ENCODE results near the gene MCF2L2. TPM values are rescaled to one million over a fixed set of nuclear protein-coding genes. Genes with fewer than 3 reads are reported as not detected.

MCF2L2 gene
- total and polyA plus RNA-seq, 2 donors (not counting 1 experiment from before 2014, with no cell fraction given) = 0.03 to 1.6 TPM

DNA sequence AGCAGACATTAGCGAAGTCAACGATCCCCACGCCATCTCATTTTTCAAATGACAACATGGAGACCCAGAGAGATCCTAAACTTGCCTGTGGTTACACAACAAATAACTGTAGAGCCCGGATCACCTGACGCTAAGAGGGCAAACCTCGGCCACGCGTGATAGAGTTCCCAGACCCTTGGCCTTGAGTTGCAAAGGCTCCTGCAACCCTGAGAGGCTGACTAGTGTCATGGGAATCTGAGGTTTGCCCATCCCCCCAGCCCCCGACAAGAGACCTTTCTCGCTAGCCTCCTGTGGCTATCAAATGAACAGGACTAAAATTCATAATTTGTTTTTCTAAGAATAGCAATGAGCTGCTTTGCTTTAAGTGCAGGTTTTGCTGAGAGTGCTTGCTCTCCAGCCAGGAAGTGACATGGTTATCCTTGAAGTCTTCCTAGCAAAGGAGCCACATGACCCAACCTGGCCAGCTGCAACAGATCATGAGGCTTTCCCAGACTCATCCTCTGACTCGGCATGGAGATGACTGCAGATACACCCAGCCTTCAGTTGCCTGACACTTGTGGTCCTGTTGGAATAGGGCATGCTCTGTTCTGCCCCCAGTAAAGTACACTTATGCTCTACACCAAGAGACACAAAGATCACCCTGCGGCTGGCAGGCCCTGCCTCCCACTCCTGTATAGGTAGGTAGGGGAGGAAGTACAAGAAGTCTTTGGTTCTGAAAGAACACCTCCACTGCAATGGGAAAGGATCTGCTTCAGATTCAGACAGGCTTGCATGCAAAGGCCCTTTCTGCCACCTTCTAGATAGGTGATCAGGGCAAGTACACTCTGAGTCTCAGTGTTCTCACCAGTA, 36.0 kb downstream of the MCF2L2 start:
- TF ChIP-seq, protein P1, sequence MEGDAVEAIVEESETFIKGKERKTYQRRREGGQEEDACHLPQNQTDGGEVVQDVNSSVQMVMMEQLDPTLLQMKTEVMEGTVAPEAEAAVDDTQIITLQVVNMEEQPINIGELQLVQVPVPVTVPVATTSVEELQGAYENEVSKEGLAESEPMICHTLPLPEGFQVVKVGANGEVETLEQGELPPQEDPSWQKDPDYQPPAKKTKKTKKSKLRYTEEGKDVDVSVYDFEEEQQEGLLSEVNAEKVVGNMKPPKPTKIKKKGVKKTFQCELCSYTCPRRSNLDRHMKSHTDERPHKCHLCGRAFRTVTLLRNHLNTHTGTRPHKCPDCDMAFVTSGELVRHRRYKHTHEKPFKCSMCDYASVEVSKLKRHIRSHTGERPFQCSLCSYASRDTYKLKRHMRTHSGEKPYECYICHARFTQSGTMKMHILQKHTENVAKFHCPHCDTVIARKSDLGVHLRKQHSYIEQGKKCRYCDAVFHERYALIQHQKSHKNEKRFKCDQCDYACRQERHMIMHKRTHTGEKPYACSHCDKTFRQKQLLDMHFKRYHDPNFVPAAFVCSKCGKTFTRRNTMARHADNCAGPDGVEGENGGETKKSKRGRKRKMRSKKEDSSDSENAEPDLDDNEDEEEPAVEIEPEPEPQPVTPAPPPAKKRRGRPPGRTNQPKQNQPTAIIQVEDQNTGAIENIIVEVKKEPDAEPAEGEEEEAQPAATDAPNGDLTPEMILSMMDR (IDR thresholded peaks at IDR 0.05) = no peak
- TF ChIP-seq EZH2 (IDR thresholded peaks at IDR 0.05; ENCODE audit: borderline replicate concordance, insufficient read depth, low read depth, low read length, poor library complexity, severe bottlenecking) = no peak
- no peak overlapping the region for H3K27ac Mint-ChIP-seq
- no peaks in the 10 kb centered on the region for H3K4me1 Mint-ChIP-seq
- H3K9me3 Mint-ChIP-seq (ENCODE audit: insufficient read depth) = no peaks in the 10 kb centered on the region
- H3K36me3 ChIP-seq (replicated peaks in 1 of 2; ENCODE audit: control extremely low read depth in 1 of 2, control insufficient read depth in 1 of 2, extremely low read depth in 1 of 2, insufficient read depth in 2 of 2, low read length in 1 of 2) = no peaks in the 10 kb centered on the region
- ATAC-seq (ENCODE audit: low read depth) (no peak), DNase-seq (no peak)
- H2AFZ ChIP-seq (ENCODE audit: insufficient read depth, low read depth, low read length, poor library complexity, severe bottlenecking) = no peak overlapping the region
- ChIA-PET CTCF (interaction anchor here (0.6 to 5.0 kb wide), 3 partner anchors 11 to 207 kb away, joined by 3 to 20 read pairs (median 9); no protein-coding TSS in a partner anchor), POLR2A (no interaction called here)
- H3K9me3 ChIP-seq (ENCODE audit: control extremely low read depth in 1 of 3, control insufficient read depth in 2 of 3, insufficient read depth in 1 of 3, low read length in 2 of 3) = no peaks in the 10 kb centered on the region
- intact Hi-C loops (cut with micrococcal nuclease) = no loop called here
- no peak overlapping the region for H3K4me3 Mint-ChIP-seq
- 99% methylated on average over 8 of the region's 12 CpGs for WGBS (ENCODE audit: insufficient coverage)
- H3K27me3 Mint-ChIP-seq = peaks cover 33% of the 10 kb centered on the region
- no peaks in the 10 kb centered on the region for H3K4me1 ChIP-seq (ENCODE audit: control insufficient read depth in 2 of 2, insufficient read depth in 2 of 2, low read length in 2 of 2)
- no peak overlapping the region for H3K9ac ChIP-seq (ENCODE audit: low read length)
- H3K4me3 ChIP-seq (ENCODE audit: control extremely low read depth in 1 of 5, extremely low read depth in 1 of 5, insufficient read depth in 1 of 5, low read depth in 2 of 5, low read length in 4 of 5) = no peak overlapping the region
- H4K20me1 ChIP-seq (ENCODE audit: control insufficient read depth, insufficient read depth, low read length, poor library complexity, severe bottlenecking) = no peaks in the 10 kb centered on the region
- no peak overlapping the region for H3K4me2 ChIP-seq (replicated peaks; ENCODE audit: low read depth, low read length, poor library complexity, severe bottlenecking)
- no peak overlapping the region for H3K27ac ChIP-seq (ENCODE audit: low read length in 2 of 2)
- H3K79me2 ChIP-seq (ENCODE audit: control insufficient read depth, insufficient read depth, low read length) = no peaks in the 10 kb centered on the region
- peaks cover 0 to 8% (median 3%) of the 10 kb centered on the region in 4 experiments for H3K27me3 ChIP-seq (replicated peaks in 1 of 4; ENCODE audit: control extremely low read depth in 1 of 4, control insufficient read depth in 3 of 4, insufficient read depth in 4 of 4, low read length in 3 of 4)

DNA sequence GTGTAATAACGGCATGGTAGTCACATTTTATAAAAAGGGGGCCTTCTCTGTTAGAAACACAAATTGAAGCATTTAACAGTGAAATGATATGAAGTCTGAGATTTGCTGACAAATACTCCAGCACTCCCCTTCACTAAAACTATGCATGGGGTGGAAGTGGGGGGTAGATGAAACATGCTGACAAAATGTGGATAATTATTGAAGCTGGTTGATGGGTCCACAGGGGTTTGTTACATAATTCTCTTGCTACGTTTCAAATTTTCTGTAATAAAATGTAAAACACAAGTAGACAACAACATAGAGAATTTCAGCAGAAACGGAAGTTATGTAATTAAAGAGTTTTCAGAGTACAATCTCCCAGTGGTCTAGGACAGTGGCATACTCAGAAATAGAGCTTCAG, 37.0 kb downstream of the MCF2L2 start:
- Histone ChIP-seq H4K20me1 (ENCODE audit: control insufficient read depth, insufficient read depth, low read length, poor library complexity, severe bottlenecking) (no peaks in the 10 kb centered on the region), H2AFZ (ENCODE audit: insufficient read depth, low read depth, low read length, poor library complexity, severe bottlenecking) (no peak overlapping the region), H3K27me3 (replicated peaks in 1 of 4; ENCODE audit: control extremely low read depth in 1 of 4, control insufficient read depth in 3 of 4, insufficient read depth in 4 of 4, low read length in 3 of 4) (peaks cover 0 to 6% (median 3%) of the 10 kb centered on the region in 4 experiments), H3K27ac (ENCODE audit: low read length in 2 of 2) (no peak overlapping the region), H3K4me3 (ENCODE audit: control extremely low read depth in 1 of 5, extremely low read depth in 1 of 5, insufficient read depth in 1 of 5, low read depth in 2 of 5, low read length in 4 of 5) (no peak overlapping the region), H3K9ac (ENCODE audit: low read length) (no peak overlapping the region), H3K36me3 (replicated peaks in 1 of 2; ENCODE audit: control extremely low read depth in 1 of 2, control insufficient read depth in 1 of 2, extremely low read depth in 1 of 2, insufficient read depth in 2 of 2, low read length in 1 of 2) (no peaks in the 10 kb centered on the region), H3K9me3 (ENCODE audit: control extremely low read depth in 1 of 3, control insufficient read depth in 2 of 3, insufficient read depth in 1 of 3, low read length in 2 of 3) (no peaks in the 10 kb centered on the region), H3K4me2 (replicated peaks; ENCODE audit: low read depth, low read length, poor library complexity, severe bottlenecking) (no peak overlapping the region), H3K79me2 (ENCODE audit: control insufficient read depth, insufficient read depth, low read length) (no peaks in the 10 kb centered on the region), H3K4me1 (ENCODE audit: control insufficient read depth in 2 of 2, insufficient read depth in 2 of 2, low read length in 2 of 2) (no peaks in the 10 kb centered on the region)
- TF ChIP-seq EZH2 (IDR thresholded peaks at IDR 0.05; ENCODE audit: borderline replicate concordance, insufficient read depth, low read depth, low read length, poor library complexity, severe bottlenecking) = no peak
- TF ChIP-seq, protein P1 (IDR thresholded peaks at IDR 0.05) = no peak
- DNase-seq (no peak), ATAC-seq (ENCODE audit: low read depth) (no peak)
- WGBS (ENCODE audit: insufficient coverage) = no CpG with 5 or more reads among the region's 3 CpGs
- intact Hi-C loops (cut with micrococcal nuclease) = no loop called here
- Mint-ChIP-seq H3K4me3 (no peak overlapping the region), H3K9me3 (ENCODE audit: insufficient read depth) (no peaks in the 10 kb centered on the region), H3K27ac (no peak overlapping the region), H3K4me1 (no peaks in the 10 kb centered on the region), H3K27me3 (peaks cover 30% of the 10 kb centered on the region)
- POLR2A ChIA-PET = no interaction called here
- CTCF ChIA-PET = interaction anchor here (2.4 to 5.0 kb wide), 2 partner anchors 10 to 206 kb away, joined by 9 to 20 read pairs; no protein-coding TSS in a partner anchor

All from B cell (primary cell).